Neural cell (in vitro differentiated cells): ENCODE data around the gene PPHLN1.

Experiments
- CTCF ChIP-seq: fragments of 450-650 bp; IDR thresholded peaks from 2 replicates; pipeline ENCODE4 v1.5.1; 2014; ENCODE audit warnings: antibody characterized with exemption, mild to moderate bottlenecking, moderate library complexity; ENCODE audit not compliant: poor library complexity, severe bottlenecking
- EP300 ChIP-seq: fragments of 450-650 bp; conservative IDR thresholded peaks from 2 replicates; pipeline ENCODE4 v1.6.1; 2014; ENCODE audit warnings: antibody characterized with exemption, mild to moderate bottlenecking, moderate library complexity; ENCODE audit not compliant: poor library complexity, severe bottlenecking
- EZH2 ChIP-seq: fragments of 200-600, 300-800 bp; shearing (Covaris generic), sonication (generic); IDR thresholded peaks from 2 replicates; pipeline ENCODE4 v1.6.1; 2014; ENCODE audit warnings: antibody characterized with exemption, low read length, borderline replicate concordance, mild to moderate bottlenecking; ENCODE audit not compliant: insufficient read depth, poor library complexity, severe bottlenecking
- TAF1 ChIP-seq: IDR thresholded peaks from 2 replicates; pipeline ENCODE4 v1.6.1; 2012; ENCODE audit warnings: low read depth

- TF ChIP-seq EZH2 (no peak), CTCF (no peak), EP300 (no peak), TAF1 (no peak)
These were observed 102.9 kb downstream of the PPHLN1 start for GRCh38 chr12:42428850-42429249.
